ENCODE data around the gene HMCN2. TPM values are rescaled to one million over a fixed set of nuclear protein-coding genes. Genes with fewer than 3 reads are reported as not detected.

The HMCN2 gene
- total RNA-seq, 2 donors from 2014 or later, result 20.1 to 30.6 TPM

GRCh38 chr9:130283539-130284248 lies 18.1 kb downstream of the HMCN2 start:
- intact Hi-C loops (cut with DNase I), result no loop called here
- H3K4me1 ChIP-seq, result no peaks in the 10 kb centered on the region
- H3K27me3 ChIP-seq, result no peaks in the 10 kb centered on the region
- H3K36me3 ChIP-seq, result no peaks in the 10 kb centered on the region
- no peaks in the 10 kb centered on the region for H3K9me3 ChIP-seq
- no peak overlapping the region for H3K27ac ChIP-seq
- no peak for TF ChIP-seq CTCF (IDR thresholded peaks at IDR 0.05)
- H3K9ac ChIP-seq (ENCODE audit: low read depth in 2 of 2, low read length in 2 of 2), result no peak overlapping the region
- no peak overlapping the region for H3K4me3 ChIP-seq
- DNase-seq, result no peak

DNA sequence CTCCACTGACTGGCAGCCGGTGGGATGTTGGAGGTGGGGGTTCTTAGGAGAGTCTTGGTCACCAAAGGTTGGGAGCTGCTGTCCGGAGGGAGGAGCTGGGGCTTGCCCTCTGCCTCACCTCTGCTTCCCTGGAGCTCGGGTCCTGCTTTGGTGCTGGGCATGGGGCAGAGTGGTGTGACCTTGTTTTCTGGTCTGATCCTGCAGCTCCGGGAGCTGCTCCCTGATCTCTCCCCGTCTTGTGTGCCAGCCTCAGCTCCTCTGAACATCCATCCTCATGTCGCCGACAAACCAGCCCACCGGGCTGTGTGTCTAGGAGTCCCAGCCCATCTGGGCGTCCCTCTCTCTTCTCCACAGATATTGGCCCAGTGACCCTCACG lies 18.7 kb downstream of the HMCN2 start:
- Histone ChIP-seq H3K27ac (no peak overlapping the region), H3K9me3 (no peaks in the 10 kb centered on the region), H3K27me3 (no peaks in the 10 kb centered on the region), H3K36me3 (no peaks in the 10 kb centered on the region), H3K9ac (ENCODE audit: low read depth in 2 of 2, low read length in 2 of 2) (no peak overlapping the region), H3K4me1 (no peaks in the 10 kb centered on the region), H3K4me3 (no peak overlapping the region)
- intact Hi-C loops (cut with DNase I), result no loop called here
- DNase-seq, result no peak
- no peak for TF ChIP-seq CTCF (IDR thresholded peaks at IDR 0.05)

GRCh38 chr9:130284690-130285089 lies 19.1 kb downstream of the HMCN2 start:
- intact Hi-C loops (cut with DNase I), result no loop called here
- TF ChIP-seq CTCF (IDR thresholded peaks at IDR 0.05), result no peak
- H3K27ac ChIP-seq, result no peak overlapping the region

GRCh38 chr9:130285271-130285670 lies 19.7 kb downstream of the HMCN2 start:
- no peak for TF ChIP-seq CTCF (IDR thresholded peaks at IDR 0.05)
- no peaks in the 10 kb centered on the region for H3K36me3 ChIP-seq
- H3K9me3 ChIP-seq, result no peaks in the 10 kb centered on the region
- no peaks in the 10 kb centered on the region for H3K4me1 ChIP-seq
- intact Hi-C loops (cut with DNase I), result no loop called here
- no peak for DNase-seq
- H3K27me3 ChIP-seq, result no peaks in the 10 kb centered on the region
- H3K9ac ChIP-seq (ENCODE audit: low read depth in 2 of 2, low read length in 2 of 2), result no peak overlapping the region
- H3K27ac ChIP-seq, result no peak overlapping the region
- no peak overlapping the region for H3K4me3 ChIP-seq

More at GRCh38 chr9:130284690-130285089, 19.1 kb downstream of the HMCN2 start:
- Histone ChIP-seq H3K9me3 (no peaks in the 10 kb centered on the region), H3K9ac (ENCODE audit: low read depth in 2 of 2, low read length in 2 of 2) (no peak overlapping the region), H3K4me3 (no peak overlapping the region), H3K27me3 (no peaks in the 10 kb centered on the region), H3K4me1 (no peaks in the 10 kb centered on the region), H3K36me3 (no peaks in the 10 kb centered on the region)
- no peak for DNase-seq

DNA sequence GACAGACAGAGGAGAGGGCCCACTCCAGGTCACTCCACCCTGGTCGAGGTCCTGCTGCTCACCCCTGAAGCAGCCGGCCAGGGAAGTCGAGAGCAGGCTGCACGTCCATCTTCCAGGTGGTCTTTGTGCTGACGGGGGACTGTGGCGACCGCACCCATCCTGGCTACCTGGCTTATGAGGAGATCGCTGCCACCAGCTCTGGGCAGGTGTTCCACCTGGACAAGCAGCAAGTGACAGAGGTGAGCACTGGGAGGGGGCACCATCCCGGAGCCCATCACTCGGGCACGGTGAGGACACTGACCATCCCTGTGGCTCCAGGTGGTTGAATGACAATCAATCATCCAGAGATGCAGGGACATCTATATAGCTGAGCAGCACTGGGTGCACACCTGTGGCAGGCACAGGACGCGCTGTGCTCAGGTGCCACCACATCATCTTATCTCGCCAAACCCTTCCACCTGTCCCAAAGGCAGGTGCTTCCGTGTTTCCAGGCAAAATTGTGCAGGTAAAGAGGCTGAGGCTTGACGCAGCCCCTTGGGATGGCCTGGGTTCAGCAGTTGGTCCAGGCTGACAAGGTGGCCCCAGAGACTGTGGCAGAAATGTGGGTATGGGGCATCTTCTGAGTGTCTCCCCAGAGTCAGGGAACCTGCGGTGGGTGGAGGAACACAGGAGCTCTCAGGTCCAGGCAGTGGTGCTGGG lies 20.7 kb downstream of the HMCN2 start:
- intact Hi-C loops (cut with DNase I), result no loop called here
- no peak for TF ChIP-seq CTCF (IDR thresholded peaks at IDR 0.05)
- Histone ChIP-seq H3K4me1 (no peaks in the 10 kb centered on the region), H3K27me3 (no peaks in the 10 kb centered on the region), H3K27ac (no peak overlapping the region), H3K36me3 (no peaks in the 10 kb centered on the region), H3K9ac (ENCODE audit: low read depth in 2 of 2, low read length in 2 of 2) (no peak overlapping the region), H3K9me3 (no peaks in the 10 kb centered on the region), H3K4me3 (no peak overlapping the region)
- no peak for DNase-seq
